HG02938 (cell line): ENCODE measurements around the gene WNK1.

Experiments
- ATAC-seq: cut with Tn5 transposase; IDR thresholded peaks from one replicate; pipeline ENCODE4 v1.9.1; 2021; ENCODE audit warnings: mild to moderate bottlenecking, moderate library complexity; ENCODE audit not compliant: unreplicated experiment

Gene WNK1

GRCh38 chr12:851343-851742, 99.0 kb downstream of the WNK1 start:
- ATAC-seq: no peak

GRCh38 chr12:851913-852312, 99.5 kb downstream of the WNK1 start:
- no peak for ATAC-seq

- no peak for ATAC-seq
These were observed 100.5 kb downstream of the WNK1 start for GRCh38 chr12:852864-853263.

- no peak for ATAC-seq
These were observed 105.2 kb downstream of the WNK1 start for GRCh38 chr12:857611-858010.

GRCh38 chr12:862303-862911, 110.0 kb downstream of the WNK1 start:
- no peak for ATAC-seq

GRCh38 chr12:863285-863684, 110.9 kb downstream of the WNK1 start:
- ATAC-seq: no peak

- no peak for ATAC-seq
These were observed 113.2 kb downstream of the WNK1 start for GRCh38 chr12:865614-866013.

- no peak for ATAC-seq
These were observed 115.5 kb downstream of the WNK1 start for GRCh38 chr12:867905-868304.

- no peak for ATAC-seq
These were observed 116.3 kb downstream of the WNK1 start for GRCh38 chr12:868722-869121.

- ATAC-seq: no peak
These were observed 118.0 kb downstream of the WNK1 start for GRCh38 chr12:870378-870777.

GRCh38 chr12:873954-874353, 121.6 kb downstream of the WNK1 start:
- no peak for ATAC-seq

GRCh38 chr12:879641-880040, 127.3 kb downstream of the WNK1 start:
- ATAC-seq: no peak

- no peak for ATAC-seq
These were observed 128.3 kb downstream of the WNK1 start for GRCh38 chr12:880656-881055.

- ATAC-seq: no peak
These were observed 132.5 kb downstream of the WNK1 start for GRCh38 chr12:884746-885414.

- no peak for ATAC-seq
These were observed 133.3 kb downstream of the WNK1 start for GRCh38 chr12:885701-886100.

- no peak for ATAC-seq
These were observed 133.8 kb downstream of the WNK1 start for GRCh38 chr12:886206-886605.

GRCh38 chr12:894226-894625, 141.8 kb downstream of the WNK1 start:
- no peak for ATAC-seq

- ATAC-seq: no peak
These were observed 143.7 kb downstream of the WNK1 start for GRCh38 chr12:896031-896430.

GRCh38 chr12:897386-897785, 145.0 kb downstream of the WNK1 start:
- ATAC-seq: no peak

GRCh38 chr12:902581-902980, 150.2 kb downstream of the WNK1 start:
- ATAC-seq: no peak

- no peak for ATAC-seq
These were observed 150.7 kb downstream of the WNK1 start for GRCh38 chr12:903055-903454.

GRCh38 chr12:904010-904414, 151.6 kb downstream of the WNK1 start:
- no peak for ATAC-seq
